ES-I3 (cell line): Measurements from ENCODE around the gene CNKSR3.
"Not testable (repeated sequence)": the region's sequence is repeated elsewhere in the genome, so short reads cannot be mapped to it uniquely, and the experiment has no call there.

ENCODE experiments used
- H3K36me3 ChIP-seq: 2 replicates; pipeline ENCODE4 v1.6.1; 2013; ENCODE audit warnings: mild to moderate bottlenecking, low read length, control low read depth, moderate library complexity; ENCODE audit not compliant: insufficient read depth
- H3K4me1 ChIP-seq: 2 replicates; pipeline ENCODE4 v1.6.1; 2013; ENCODE audit warnings: mild to moderate bottlenecking, control low read depth, low read length; ENCODE audit not compliant: insufficient read depth
- H3K9ac ChIP-seq: 2 replicates; pipeline ENCODE4 v1.6.1; 2013; ENCODE audit warnings: low read depth, mild to moderate bottlenecking, low read length, moderate library complexity
- H3K9me3 ChIP-seq: 2 replicates; pipeline ENCODE4 v1.6.1; 2013; ENCODE audit warnings: mild to moderate bottlenecking, low read length, moderate library complexity; ENCODE audit not compliant: control insufficient read depth, insufficient read depth

CNKSR3 gene

GRCh38 chr6:154515826-154516225 lies 5.3 kb upstream of the CNKSR3 start:
- peaks cover 10% of the 10 kb centered on the region; the same call in 1 of the 2 replicates for H3K4me1 ChIP-seq
- no peaks in the 10 kb centered on the region for H3K9me3 ChIP-seq
- no peak overlapping the region for H3K9ac ChIP-seq
- no peaks in the 10 kb centered on the region for H3K36me3 ChIP-seq

GRCh38 chr6:154515076-154515475 lies 4.6 kb upstream of the CNKSR3 start:
- H3K9me3 ChIP-seq, H3K36me3 ChIP-seq, H3K9ac ChIP-seq, H3K4me1 ChIP-seq: not testable (repeated sequence)

GRCh38 chr6:154514481-154514880 lies 4.0 kb upstream of the CNKSR3 start:
- no peaks in the 10 kb centered on the region for H3K9me3 ChIP-seq
- H3K36me3 ChIP-seq: no peaks in the 10 kb centered on the region
- no peak overlapping the region for H3K9ac ChIP-seq

GRCh38 chr6:154513601-154514320 lies 3.3 kb upstream of the CNKSR3 start:
- Histone ChIP-seq H3K4me1 (peaks cover 11% of the 10 kb centered on the region; the same call in 1 of the 2 replicates), H3K9me3 (no peaks in the 10 kb centered on the region), H3K36me3 (no peaks in the 10 kb centered on the region), H3K9ac (no peak overlapping the region)

More at GRCh38 chr6:154514481-154514880, 4.0 kb upstream of the CNKSR3 start:
- peaks cover 10% of the 10 kb centered on the region; the same call in 1 of the 2 replicates for H3K4me1 ChIP-seq

- Histone ChIP-seq H3K4me1 (peaks cover 16% of the 10 kb centered on the region; the same call in 1 of the 2 replicates), H3K9ac (no peak overlapping the region)
Measured at GRCh38 chr6:154512201-154512600, 1.7 kb upstream of the CNKSR3 start.

GRCh38 chr6:154511791-154512190 lies 1.3 kb upstream of the CNKSR3 start:
- no peaks in the 10 kb centered on the region for H3K36me3 ChIP-seq
- peaks cover 16% of the 10 kb centered on the region; the same call in 1 of the 2 replicates for H3K4me1 ChIP-seq
- peak overlapping the region; percentile 25; the same call in 1 of the 2 replicates for H3K9ac ChIP-seq
- H3K9me3 ChIP-seq: no peaks in the 10 kb centered on the region

More at GRCh38 chr6:154512201-154512600, 1.7 kb upstream of the CNKSR3 start:
- Histone ChIP-seq H3K36me3 (no peaks in the 10 kb centered on the region), H3K9me3 (no peaks in the 10 kb centered on the region)

GRCh38 chr6:154509421-154510143 lies 903 bp downstream of the CNKSR3 start:
- Histone ChIP-seq H3K9me3 (no peaks in the 10 kb centered on the region), H3K36me3 (no peaks in the 10 kb centered on the region), H3K4me1 (peaks cover 16% of the 10 kb centered on the region; the same call in 1 of the 2 replicates), H3K9ac (peak overlapping the region; percentile 78)

- no peaks in the 10 kb centered on the region for H3K36me3 ChIP-seq
- peak overlapping the region; percentile 78; the same call in 1 of the 2 replicates for H3K9ac ChIP-seq
- peaks cover 16% of the 10 kb centered on the region; the same call in 1 of the 2 replicates for H3K4me1 ChIP-seq
- H3K9me3 ChIP-seq: no peaks in the 10 kb centered on the region
Measured at GRCh38 chr6:154508573-154509375, 1.7 kb downstream of the CNKSR3 start.

GRCh38 chr6:154506991-154507898 lies 3.2 kb downstream of the CNKSR3 start:
- H3K36me3 ChIP-seq: no peaks in the 10 kb centered on the region
- H3K4me1 ChIP-seq: peaks cover 15% of the 10 kb centered on the region; the same call in 1 of the 2 replicates
- no peak overlapping the region for H3K9ac ChIP-seq
- H3K9me3 ChIP-seq: no peaks in the 10 kb centered on the region

GRCh38 chr6:154506582-154506981 lies 3.9 kb downstream of the CNKSR3 start:
- no peaks in the 10 kb centered on the region for H3K9me3 ChIP-seq
- H3K4me1 ChIP-seq: peaks cover 10% of the 10 kb centered on the region; the same call in 1 of the 2 replicates
- H3K9ac ChIP-seq: no peak overlapping the region
- H3K36me3 ChIP-seq: no peaks in the 10 kb centered on the region; the same call in 1 of the 2 replicates

GRCh38 chr6:154506108-154506507 lies 4.4 kb downstream of the CNKSR3 start:
- H3K36me3 ChIP-seq: no peaks in the 10 kb centered on the region; the same call in 1 of the 2 replicates
- peaks cover 10% of the 10 kb centered on the region; the same call in 1 of the 2 replicates for H3K4me1 ChIP-seq
- no peak overlapping the region for H3K9ac ChIP-seq
- no peaks in the 10 kb centered on the region for H3K9me3 ChIP-seq

GRCh38 chr6:154504865-154505449 lies 5.5 kb downstream of the CNKSR3 start:
- Histone ChIP-seq H3K36me3 (no peaks in the 10 kb centered on the region; the same call in 1 of the 2 replicates), H3K9me3 (no peaks in the 10 kb centered on the region), H3K4me1 (peaks cover 10% of the 10 kb centered on the region; the same call in 1 of the 2 replicates), H3K9ac (no peak overlapping the region)

- Histone ChIP-seq H3K9me3 (no peaks in the 10 kb centered on the region), H3K36me3 (no peaks in the 10 kb centered on the region; the same call in 1 of the 2 replicates), H3K4me1 (peaks cover 13% of the 10 kb centered on the region), H3K9ac (no peak overlapping the region)
Measured at GRCh38 chr6:154504102-154504501, 6.4 kb downstream of the CNKSR3 start.
